ENCODE results near the gene CENPF. TPM values are rescaled to one million over a fixed set of nuclear protein-coding genes. Genes with fewer than 3 reads are reported as not detected.

CENPF gene
- total and polyA plus RNA-seq, 9 of the 15 experiments (the other 6 are each of a cell fraction or from before 2014, with no cell fraction given): 50.6 to 180 (median 98.3) TPM

GRCh38 chr1:214588963-214589597 lies 13.9 kb upstream of the CENPF start:
- Histone ChIP-seq H3K4me2 (ENCODE audit: insufficient read depth, low read length) (no peak overlapping the region), H3K4me1 (replicated peaks in 1 of 2; ENCODE audit: control insufficient read depth in 2 of 2, insufficient read depth in 2 of 2, low read length in 2 of 2) (no peaks in the 10 kb centered on the region), H3K79me2 (ENCODE audit: control insufficient read depth, insufficient read depth, low read length) (no peaks in the 10 kb centered on the region), H3K9ac (ENCODE audit: insufficient read depth in 1 of 2, low read depth in 2 of 2, low read length in 2 of 2) (no peak overlapping the region), H3K27me3 (ENCODE audit: control insufficient read depth in 2 of 2, insufficient read depth in 2 of 2, low read length in 2 of 2) (peaks cover 2 to 3% of the 10 kb centered on the region in 2 experiments; a peak in 3 of 5 replicates), H3K9me1 (ENCODE audit: control insufficient read depth, insufficient read depth, low read length) (no peaks in the 10 kb centered on the region), H3K9me3 (replicated peaks; ENCODE audit: control insufficient read depth, insufficient read depth, low read depth, low read length) (no peaks in the 10 kb centered on the region), H2AFZ (ENCODE audit: low read depth, low read length) (no peak overlapping the region), H3K4me3 (no peak overlapping the region), H3K36me3 (ENCODE audit: control insufficient read depth, insufficient read depth, low read length) (no peaks in the 10 kb centered on the region), H3K27ac (ENCODE audit: extremely low read depth, low read depth, low read length) (no peak overlapping the region), H4K20me1 (replicated peaks; ENCODE audit: control insufficient read depth, insufficient read depth, low read length) (no peaks in the 10 kb centered on the region)
- FAIRE-seq: no peak
- 3% methylated on average over 4 of the region's 4 CpGs for WGBS (ENCODE audit: insufficient coverage, low coverage, missing lambda C conversion rate)
- no peak for DNase-seq (ENCODE audit: extremely low read depth in 1 of 4, low spot score in 3 of 4)
- TF ChIP-seq TOE1 (IDR thresholded peaks at IDR 0.05; ENCODE audit: borderline replicate concordance): no peak
- no peak for TF ChIP-seq TOE1 (CRISPR knock-in tag; IDR thresholded peaks at IDR 0.05; ENCODE audit: borderline replicate concordance, low read depth)
- TF ChIP-seq FUS (optimal IDR thresholded peaks at IDR 0.05; ENCODE audit: low read depth, low read length): no peak
- TF ChIP-seq ZNF217 (CRISPR knock-in tag; IDR thresholded peaks at IDR 0.05): no peak
- no peak for TF ChIP-seq GTF2F1 (IDR thresholded peaks at IDR 0.05; ENCODE audit: low read depth, low read length)
- no peak for TF ChIP-seq CBX1 (IDR thresholded peaks at IDR 0.05; ENCODE audit: low read depth)
- no peak for TF ChIP-seq ZNF75A (CRISPR knock-in tag; IDR thresholded peaks at IDR 0.05)
- TF ChIP-seq ARHGAP35 (IDR thresholded peaks at IDR 0.05; ENCODE audit: partially characterized antibody): no peak
- TF ChIP-seq SAP30 (IDR thresholded peaks at IDR 0.05; ENCODE audit: borderline replicate concordance, insufficient read depth, low read depth, low read length, poor library complexity, severe bottlenecking): no peak
- TF ChIP-seq ZNF57 (CRISPR knock-in tag; IDR thresholded peaks at IDR 0.05): no peak
- TF ChIP-seq ZNF695 (CRISPR knock-in tag; IDR thresholded peaks at IDR 0.05): no peak
- TF ChIP-seq ETS1 (conservative IDR thresholded peaks at IDR 0.05; ENCODE audit: control insufficient read depth, low read depth, low read length): no peak
- TF ChIP-seq ZNF165 (CRISPR knock-in tag; IDR thresholded peaks at IDR 0.05; ENCODE audit: borderline replicate concordance): no peak
- no peak for TF ChIP-seq RAD51 (IDR thresholded peaks at IDR 0.05; ENCODE audit: borderline replicate concordance, low read depth)
- no peak for TF ChIP-seq ZNF408 (CRISPR knock-in tag; IDR thresholded peaks at IDR 0.05; ENCODE audit: low read depth)
- TF ChIP-seq HMG20B (CRISPR knock-in tag; IDR thresholded peaks at IDR 0.05): no peak
- TF ChIP-seq CREM (IDR thresholded peaks at IDR 0.05; ENCODE audit: low read depth): no peak
- no peak for TF ChIP-seq CHD1 (IDR thresholded peaks at IDR 0.05; ENCODE audit: low read length)
- no peak for TF ChIP-seq NFE2L1 (tag; IDR thresholded peaks at IDR 0.05; ENCODE audit: borderline replicate concordance, low read depth)
- no peak for TF ChIP-seq NONO (IDR thresholded peaks at IDR 0.05; ENCODE audit: low read depth in 2 of 2, low read length in 1 of 2)
- TF ChIP-seq MAX (CRISPR knock-in tag; IDR thresholded peaks at IDR 0.05): no peak
- POLR2A ChIA-PET: no interaction called here
- CTCF ChIA-PET (ENCODE audit: low intra/inter-chr PET ratio): no interaction called here
- intact Hi-C loops (cut with micrococcal nuclease) (loop anchor here (5.0 to 10.0 kb wide), 2 partner anchors 324 to 377 kb away; no protein-coding TSS in a partner anchor), in situ Hi-C loops (cut with MboI) (loop anchor here (5.0 kb wide), 1 partner anchor 252 kb away; no protein-coding TSS in a partner anchor)
- no peak for ATAC-seq
- no TSS peak for BruUV-seq (replicated peaks)
